NCI-H187 treated with DMSO at 0.1 percent for 48 hours (cell line): Measurements from ENCODE around the gene HEXIM2.

Source experiments
- DNase-seq: peaks from one replicate; lab custom pipeline; 2025; lab: John Stamatoyannopoulos, UW

Gene HEXIM2

GRCh38 chr17:45127548-45128300 is 34.0 kb upstream of the HEXIM2 start:
- no peak for DNase-seq

GRCh38 chr17:45128331-45128730 is 33.3 kb upstream of the HEXIM2 start:
- no peak for DNase-seq

GRCh38 chr17:45128989-45129388 is 32.7 kb upstream of the HEXIM2 start:
- no peak for DNase-seq

- no peak for DNase-seq
Observed at GRCh38 chr17:45129426-45129939, 32.2 kb upstream of the HEXIM2 start.

- DNase-seq: no peak
Observed at GRCh38 chr17:45129940-45130680, 31.6 kb upstream of the HEXIM2 start.

GRCh38 chr17:45130681-45131615 is 30.7 kb upstream of the HEXIM2 start:
- DNase-seq: no peak

- DNase-seq: no peak
Observed at GRCh38 chr17:45131616-45132319, 29.9 kb upstream of the HEXIM2 start.

- no peak for DNase-seq
Observed at GRCh38 chr17:45132320-45132571, 29.4 kb upstream of the HEXIM2 start, which contains the start of gene PLCD3. TSS of gene PLCD3 (minus strand) at chr17:45132515. CDS start at chr17:45132410, 105 bp downstream.

GRCh38 chr17:45132572-45133463 is 28.9 kb upstream of the HEXIM2 start:
- DNase-seq: no peak

GRCh38 chr17:45135192-45135977 is 26.3 kb upstream of the HEXIM2 start, which contains the start of gene ACBD4:
TSS of gene ACBD4 (plus strand) at chr17:45135687. CDS start at chr17:45136145, 458 bp downstream.
- peak; percentile 72 for DNase-seq

- DNase-seq: no peak
Observed at GRCh38 chr17:45135978-45136791, 25.5 kb upstream of the HEXIM2 start.

- DNase-seq: no peak
Observed at GRCh38 chr17:45136846-45137560, 24.7 kb upstream of the HEXIM2 start.

- DNase-seq: no peak
Observed at GRCh38 chr17:45137561-45138305, 23.9 kb upstream of the HEXIM2 start.

GRCh38 chr17:45138911-45139532 is 22.7 kb upstream of the HEXIM2 start:
- DNase-seq: no peak

GRCh38 chr17:45139533-45139920 is 22.1 kb upstream of the HEXIM2 start:
- no peak for DNase-seq

- DNase-seq: no peak
Observed at GRCh38 chr17:45143094-45143670, 18.5 kb upstream of the HEXIM2 start.

GRCh38 chr17:45143767-45144198 is 17.9 kb upstream of the HEXIM2 start:
- no peak for DNase-seq
